Liver (tissue), 9 donors: ENCODE data around the gene ARHGEF12. TPM values are rescaled to one million over a fixed set of nuclear protein-coding genes. Genes with fewer than 3 reads are reported as not detected.

Experiments used
- DNase-seq: peaks from one replicate; pipeline ENCODE4 v3.0.0-alpha.2; 2017; ENCODE audit warnings: low spot score
- H3K27ac ChIP-seq, 2 donors: one replicate each; pipeline ENCODE4 v1.7.0; 2013; ENCODE audit warnings: inconsistent platforms in 2 of 2, low read length in 2 of 2, control low read depth in 1 of 2, low read depth in 1 of 2, mild to moderate bottlenecking in 1 of 2
- H3K27me3 ChIP-seq, 4 donors: one replicate each; pipeline versions ENCODE4 v1.6.1 to v1.7.0; 2013; ENCODE audit warnings: low read length in 3 of 4, inconsistent platforms in 1 of 4, mild to moderate bottlenecking in 1 of 4, moderate library complexity in 1 of 4; ENCODE audit not compliant: control insufficient read depth in 4 of 4, insufficient read depth in 4 of 4
- H3K36me3 ChIP-seq, 4 donors: one replicate each; pipeline versions ENCODE4 v1.6.1 to v1.7.0; 2013; ENCODE audit warnings: low read length in 3 of 4, mild to moderate bottlenecking in 3 of 4, low read depth in 1 of 4, moderate library complexity in 1 of 4; ENCODE audit not compliant: control insufficient read depth in 4 of 4, insufficient read depth in 3 of 4
- H3K4me1 ChIP-seq, 4 donors: one replicate each; pipeline versions ENCODE4 v1.6.1 to v1.7.0; 2013; ENCODE audit warnings: low read length in 3 of 4, mild to moderate bottlenecking in 3 of 4, moderate library complexity in 1 of 4; ENCODE audit not compliant: control insufficient read depth in 4 of 4, insufficient read depth in 4 of 4
- H3K4me3 ChIP-seq, 3 donors: one replicate each; pipeline versions ENCODE4 v1.6.1 to v1.7.0; 2013; ENCODE audit warnings: low read length in 3 of 3, control low read depth in 1 of 3, low read depth in 1 of 3, mild to moderate bottlenecking in 1 of 3
- H3K9ac ChIP-seq, 2 donors: one replicate each; pipeline ENCODE4 v1.7.0; 2013; ENCODE audit warnings: low read length in 2 of 2, mild to moderate bottlenecking in 2 of 2, moderate library complexity in 2 of 2, control low read depth in 1 of 2, low read depth in 1 of 2
- H3K9me3 ChIP-seq, 4 donors: one replicate each; pipeline versions ENCODE4 v1.6.1 to v1.7.0; 2013; ENCODE audit warnings: low read length in 3 of 4; ENCODE audit not compliant: control insufficient read depth in 4 of 4
- ATF3 ChIP-seq: IDR thresholded peaks from 2 replicates; pipeline ENCODE4 v1.6.1; 2016; ENCODE audit warnings: antibody characterized with exemption
- EGR1 ChIP-seq, 2 donors: IDR thresholded peaks; 2 replicates each; pipeline ENCODE4 v1.6.1; 2016 to 2018; ENCODE audit warnings: antibody characterized with exemption in 2 of 2, low read depth in 2 of 2
- FOXA1 ChIP-seq: IDR thresholded peaks from 2 replicates; pipeline ENCODE4 v1.6.1; 2016; ENCODE audit warnings: antibody characterized with exemption
- GABPA ChIP-seq, 2 donors: IDR thresholded peaks in 1 of 2; conservative IDR thresholded peaks in 1 of 2; 2 replicates each; pipeline ENCODE4 v1.6.1; 2016; ENCODE audit warnings: antibody characterized with exemption in 2 of 2, mild to moderate bottlenecking in 1 of 2, moderate library complexity in 1 of 2
- HNF4A ChIP-seq, 2 donors: conservative IDR thresholded peaks; 2 replicates each; pipeline ENCODE4 v1.6.1; 2016; ENCODE audit warnings: antibody characterized with exemption in 2 of 2, mild to moderate bottlenecking in 2 of 2
- HNF4G ChIP-seq: IDR thresholded peaks from 2 replicates; pipeline ENCODE4 v1.6.1; 2016; ENCODE audit warnings: antibody characterized with exemption
- JUND ChIP-seq, 2 donors: IDR thresholded peaks; 2 replicates each; pipeline ENCODE4 v1.6.1; 2016; ENCODE audit warnings: antibody characterized with exemption in 2 of 2
- MAX ChIP-seq: IDR thresholded peaks from 2 replicates; pipeline ENCODE4 v1.6.1; 2016; ENCODE audit warnings: antibody characterized with exemption
- RAD21 ChIP-seq, 2 donors: IDR thresholded peaks; 2 replicates each; pipeline ENCODE4 v1.6.1; 2016; ENCODE audit warnings: antibody characterized with exemption in 2 of 2, mild to moderate bottlenecking in 2 of 2
- RXRA ChIP-seq, 2 donors: IDR thresholded peaks; 2 replicates each; pipeline ENCODE4 v1.6.1; 2017 to 2018; ENCODE audit warnings: antibody characterized with exemption in 2 of 2, mild to moderate bottlenecking in 1 of 2
- SP1 ChIP-seq: IDR thresholded peaks from 2 replicates; pipeline ENCODE4 v1.6.1; 2018; ENCODE audit warnings: antibody characterized with exemption, mild to moderate bottlenecking
- TAF1 ChIP-seq: conservative IDR thresholded peaks from 2 replicates; pipeline ENCODE4 v1.6.1; 2016; ENCODE audit warnings: antibody characterized with exemption, mild to moderate bottlenecking
- YY1 ChIP-seq: IDR thresholded peaks from 2 replicates; pipeline ENCODE4 v1.6.1; 2016; ENCODE audit warnings: antibody characterized with exemption, mild to moderate bottlenecking
- ZBTB33 ChIP-seq: IDR thresholded peaks from 2 replicates; pipeline ENCODE4 v1.6.1; 2016; ENCODE audit warnings: antibody characterized with exemption
- WGBS: extraction: QIAGEN DNeasy Blood & Tissue Kit; methylation state at CpG from one replicate; pipeline ENCODE4 v1.1.7; 2013; 5-methylcytosine and 5-hydroxymethylcytosine counted together
- polyA plus RNA-seq, 2 donors: library from polyadenylated mRNA; stranded (reverse) in 1 of 2; unstranded in 1 of 2; fragments of 200-250 nt in 1 of 2; fragments of >200 nt in 1 of 2; fragmentation: Nextera tagmentation in 1 of 2; extraction: Ambion mirVana in 1 of 2; gene quantifications; one replicate each; pipeline versions ENCODE4 v1.2.1 to v1.2.3, GENCODE V29; 2013 to 2015
- total RNA-seq, 2 donors: library from RNA; depleted of rRNA; stranded (reverse); fragments of >200 nt; gene quantifications; one replicate each; pipeline ENCODE4 v1.2.3, GENCODE V29; 2014
- donor health status: healthy.
- donor health status: healthy.
- donor health status: healthy.
- donor health status: healthy.
- donor health status: healthy.

ARHGEF12 gene
- total and polyA plus RNA-seq, 4 donors: 28.0 to 169 (median 53.9) TPM

GRCh38 chr11:120516461-120517389 is 180.5 kb downstream of the ARHGEF12 start:
- Histone ChIP-seq H3K9ac (no peak overlapping the region), H3K4me1 (peaks cover 0 to under 1% (median 0%) of the 10 kb centered on the region in 4 donors), H3K36me3 (no peaks in the 10 kb centered on the region), H3K9me3 (no peaks in the 10 kb centered on the region), H3K27me3 (peaks cover 0 to 5% (median 0%) of the 10 kb centered on the region in 4 donors), H3K27ac (no peak overlapping the region), H3K4me3 (no peak overlapping the region)
- 27% methylated on average over 39 of the region's 39 CpGs for WGBS
- TF ChIP-seq ATF3: no peak
- TF ChIP-seq ZBTB33: no peak
- no peak for TF ChIP-seq HNF4G
- TF ChIP-seq JUND (IDR thresholded peaks at IDR 0.05): no peak
- no peak for TF ChIP-seq YY1
- no peak for TF ChIP-seq FOXA1
- TF ChIP-seq TAF1: no peak
- TF ChIP-seq MAX: no peak
- TF ChIP-seq EGR1 (IDR thresholded peaks at IDR 0.05; ENCODE audit: low read depth in 2 of 2): no peak
- TF ChIP-seq RXRA (IDR thresholded peaks at IDR 0.05): no peak
- no peak for DNase-seq

GRCh38 chr11:120517390-120517761 is 181.2 kb downstream of the ARHGEF12 start:
- 46% methylated on average over 13 of the region's 13 CpGs for WGBS

More at GRCh38 chr11:120517390-120517761, 181.2 kb downstream of the ARHGEF12 start:
- no peak overlapping the region for H3K27ac ChIP-seq
- no peaks in the 10 kb centered on the region for H3K36me3 ChIP-seq
- no peak overlapping the region for H3K9ac ChIP-seq
- no peaks in the 10 kb centered on the region for H3K4me1 ChIP-seq
- no peaks in the 10 kb centered on the region for H3K9me3 ChIP-seq
- no peak for DNase-seq
- no peak overlapping the region for H3K4me3 ChIP-seq
- TF ChIP-seq GABPA (IDR thresholded peaks at IDR 0.05 in 1 of 2, conservative IDR thresholded peaks at IDR 0.05 in 1 of 2) (no peak), ATF3 (no peak), JUND (IDR thresholded peaks at IDR 0.05) (no peak), ZBTB33 (no peak), TAF1 (no peak), SP1 (no peak), HNF4A (conservative IDR thresholded peaks at IDR 0.05) (no peak), FOXA1 (no peak), YY1 (no peak), RAD21 (IDR thresholded peaks at IDR 0.05) (no peak), EGR1 (IDR thresholded peaks at IDR 0.05; ENCODE audit: low read depth in 2 of 2) (no peak), HNF4G (no peak)
- peaks cover 0 to 2% (median 0%) of the 10 kb centered on the region in 4 donors for H3K27me3 ChIP-seq
